Muscle layer of duodenum (tissue), 2 donors: ENCODE results near the gene CBS.
"Not testable (repeated sequence)": the region's sequence is repeated elsewhere in the genome, so short reads cannot be mapped to it uniquely, and the experiment has no call there.

Experiments
- H3K27ac ChIP-seq: one replicate; pipeline ENCODE4 v1.7.0; 2013; ENCODE audit warnings: mild to moderate bottlenecking, low read length
- H3K27me3 ChIP-seq: one replicate; pipeline ENCODE4 v1.7.0; 2013; ENCODE audit warnings: low read depth, mild to moderate bottlenecking, control low read depth, low read length
- H3K36me3 ChIP-seq, 2 donors: one replicate each; pipeline ENCODE4 v1.7.0; 2013; ENCODE audit warnings: low read length in 2 of 2, control low read depth in 1 of 2, mild to moderate bottlenecking in 1 of 2; ENCODE audit not compliant: insufficient read depth in 2 of 2, control insufficient read depth in 1 of 2
- H3K4me1 ChIP-seq, 2 donors: one replicate each; pipeline ENCODE4 v1.7.0; 2013; ENCODE audit warnings: low read length in 2 of 2, mild to moderate bottlenecking in 2 of 2, control low read depth in 1 of 2, moderate library complexity in 1 of 2; ENCODE audit not compliant: insufficient read depth in 2 of 2, control insufficient read depth in 1 of 2
- H3K4me3 ChIP-seq, 2 donors: one replicate each; pipeline ENCODE4 v1.7.0; 2013; ENCODE audit warnings: low read length in 2 of 2, low read depth in 1 of 2, mild to moderate bottlenecking in 1 of 2
- H3K9me3 ChIP-seq, 2 donors: one replicate each; pipeline ENCODE4 v1.7.0; 2013; ENCODE audit warnings: low read length in 2 of 2, control low read depth in 1 of 2, mild to moderate bottlenecking in 1 of 2; ENCODE audit not compliant: control insufficient read depth in 1 of 2
- donor health status: healthy.

The CBS gene

GRCh38 chr21:43036889-43037288, 38.7 kb downstream of the CBS start:
- H3K27me3 ChIP-seq, H3K4me3 ChIP-seq, H3K4me1 ChIP-seq, H3K27ac ChIP-seq, H3K9me3 ChIP-seq, H3K36me3 ChIP-seq: not testable (repeated sequence)

DNA sequence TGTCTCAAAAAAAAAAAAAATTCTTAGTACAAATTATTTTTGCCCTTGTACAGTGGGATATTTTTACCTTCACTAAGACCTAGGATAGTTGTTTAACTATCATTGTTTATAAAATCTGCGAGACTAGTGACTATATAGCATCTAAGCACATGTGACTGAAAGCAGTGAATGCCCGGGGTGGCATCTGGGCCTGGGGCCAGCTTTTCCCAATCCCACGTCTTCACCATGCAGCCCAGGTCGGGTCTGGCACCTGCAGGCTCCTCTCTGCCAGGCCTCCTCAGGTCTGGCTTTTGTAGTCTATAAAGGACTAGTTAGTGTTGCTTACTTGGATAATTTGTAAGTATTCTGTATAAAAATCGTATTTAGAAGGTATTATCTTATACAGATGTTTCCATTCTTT, 40.8 kb downstream of the CBS start:
- Histone ChIP-seq H3K36me3 (peaks cover 0 to 18% of the 10 kb centered on the region in 2 donors), H3K27me3 (no peaks in the 10 kb centered on the region), H3K4me3 (no peak overlapping the region), H3K4me1 (no peaks in the 10 kb centered on the region), H3K9me3 (no peaks in the 10 kb centered on the region), H3K27ac (no peak overlapping the region)

DNA sequence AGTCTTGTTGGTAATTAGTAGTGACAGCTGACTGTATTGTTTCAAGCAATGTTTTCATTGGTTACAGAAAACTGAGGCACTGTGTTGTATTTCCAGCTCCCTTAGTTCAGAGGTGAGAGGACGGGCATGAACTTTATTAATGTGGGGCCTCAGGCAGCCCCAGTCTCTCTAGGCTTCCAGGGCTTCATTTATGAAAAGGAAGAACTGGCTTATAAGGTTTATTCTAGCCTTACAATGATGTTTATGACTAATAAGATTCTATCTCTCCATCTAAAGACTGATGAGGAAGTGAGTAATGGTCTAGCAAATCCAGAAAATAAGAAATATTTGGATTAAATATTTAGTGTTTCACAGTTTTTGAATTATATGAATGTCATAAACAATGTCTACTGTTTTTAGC, 41.5 kb downstream of the CBS start:
- H3K36me3 ChIP-seq: peaks cover 0 to 26% of the 10 kb centered on the region in 2 donors
- no peak overlapping the region for H3K4me3 ChIP-seq
- no peaks in the 10 kb centered on the region for H3K27me3 ChIP-seq
- no peak overlapping the region for H3K27ac ChIP-seq
- H3K4me1 ChIP-seq: no peaks in the 10 kb centered on the region
- no peaks in the 10 kb centered on the region for H3K9me3 ChIP-seq

DNA sequence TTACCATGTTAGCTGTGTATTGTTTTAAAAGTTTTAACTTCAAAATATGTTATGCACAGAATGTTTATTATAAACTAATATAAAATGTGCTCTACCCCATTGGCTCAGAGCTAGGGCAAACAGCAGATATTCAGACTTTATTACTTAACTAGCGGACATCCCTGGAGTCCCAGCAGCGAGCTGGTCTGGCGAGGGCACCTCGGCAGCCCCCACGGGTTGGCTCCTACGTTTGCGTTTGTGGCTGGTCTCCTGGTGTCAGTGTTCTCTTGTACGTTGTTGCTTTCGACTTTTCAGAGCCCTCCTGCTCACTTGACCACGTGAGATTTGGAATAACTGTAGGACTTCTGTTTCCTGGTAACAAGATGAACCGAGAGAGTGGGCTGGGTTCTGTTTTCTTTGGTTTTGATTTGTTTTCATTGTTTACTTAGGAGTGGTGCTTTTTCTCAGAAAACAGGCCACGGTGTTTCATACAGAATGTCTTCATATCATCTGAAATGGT, 44.5 kb downstream of the CBS start:
- Histone ChIP-seq H3K36me3 (peaks cover 4 to 39% of the 10 kb centered on the region in 2 donors), H3K4me3 (no peak overlapping the region), H3K27me3 (no peaks in the 10 kb centered on the region), H3K27ac (no peak overlapping the region), H3K9me3 (no peaks in the 10 kb centered on the region), H3K4me1 (no peaks in the 10 kb centered on the region)

- Histone ChIP-seq H3K4me1 (no peaks in the 10 kb centered on the region), H3K4me3 (no peak overlapping the region), H3K9me3 (no peaks in the 10 kb centered on the region), H3K27ac (no peak overlapping the region), H3K27me3 (no peaks in the 10 kb centered on the region), H3K36me3 (peaks cover 11 to 47% of the 10 kb centered on the region in 2 donors)
These were observed 45.9 kb downstream of the CBS start for GRCh38 chr21:43029785-43030184.

DNA sequence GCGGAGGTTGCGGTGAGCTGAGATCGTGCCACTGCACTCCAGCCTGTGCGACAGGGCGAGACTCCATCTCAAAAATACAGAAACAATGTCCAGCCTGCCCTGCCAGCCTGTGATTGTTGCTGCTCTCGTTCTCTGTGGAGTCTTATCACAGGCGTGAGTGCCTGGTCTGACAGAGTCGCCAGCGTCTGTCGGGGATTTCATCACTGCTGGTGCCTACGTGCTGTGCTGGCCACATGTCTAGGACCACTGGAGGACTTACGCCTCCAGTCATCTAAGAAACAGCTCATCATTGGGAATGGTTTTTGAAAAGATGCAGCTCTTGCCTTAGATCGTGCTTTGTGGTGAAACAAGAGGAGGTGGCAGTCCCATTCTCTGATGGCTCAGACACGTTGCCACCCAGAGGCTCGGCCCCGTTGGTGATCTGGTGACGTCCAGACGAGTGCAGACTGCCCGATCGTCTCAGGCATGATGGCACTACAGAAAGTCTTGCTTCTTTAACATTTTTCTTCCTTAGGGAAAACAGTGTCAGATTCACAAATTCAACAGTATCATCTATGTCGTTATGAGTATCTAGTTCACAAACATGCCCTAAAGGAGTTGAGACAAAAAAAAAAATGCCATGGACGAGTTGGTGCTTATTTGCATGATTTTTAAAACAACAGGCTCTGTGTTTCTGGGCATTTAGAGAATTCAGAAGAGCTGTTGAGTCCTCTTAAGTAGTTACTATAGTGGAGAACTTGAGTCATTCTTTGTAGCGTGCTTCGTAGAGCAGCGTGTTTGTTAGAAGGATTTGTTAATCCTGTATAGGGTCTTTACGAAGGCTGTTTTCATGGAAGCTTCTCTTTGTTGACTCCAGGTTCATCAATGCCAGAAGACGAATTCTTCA, 47.5 kb downstream of the CBS start:
- H3K4me1 ChIP-seq: no peaks in the 10 kb centered on the region
- H3K36me3 ChIP-seq: peaks cover 14 to 51% of the 10 kb centered on the region in 2 donors
- H3K27ac ChIP-seq: no peak overlapping the region
- H3K9me3 ChIP-seq: no peaks in the 10 kb centered on the region
- H3K4me3 ChIP-seq: no peak overlapping the region
- no peaks in the 10 kb centered on the region for H3K27me3 ChIP-seq

- H3K4me1 ChIP-seq: no peaks in the 10 kb centered on the region
- peaks cover 32 to 65% of the 10 kb centered on the region in 2 donors for H3K36me3 ChIP-seq
- no peak overlapping the region for H3K4me3 ChIP-seq
- no peaks in the 10 kb centered on the region for H3K9me3 ChIP-seq
- no peaks in the 10 kb centered on the region for H3K27me3 ChIP-seq
- no peak overlapping the region for H3K27ac ChIP-seq
These were observed 49.9 kb downstream of the CBS start for GRCh38 chr21:43025636-43026180.

- H3K36me3 ChIP-seq: peaks cover 37 to 60% of the 10 kb centered on the region in 2 donors
- no peaks in the 10 kb centered on the region for H3K4me1 ChIP-seq
- no peak overlapping the region for H3K4me3 ChIP-seq
- no peaks in the 10 kb centered on the region for H3K27me3 ChIP-seq
- H3K9me3 ChIP-seq: no peaks in the 10 kb centered on the region
- no peak overlapping the region for H3K27ac ChIP-seq
These were observed 51.0 kb downstream of the CBS start for GRCh38 chr21:43024439-43025136.

DNA sequence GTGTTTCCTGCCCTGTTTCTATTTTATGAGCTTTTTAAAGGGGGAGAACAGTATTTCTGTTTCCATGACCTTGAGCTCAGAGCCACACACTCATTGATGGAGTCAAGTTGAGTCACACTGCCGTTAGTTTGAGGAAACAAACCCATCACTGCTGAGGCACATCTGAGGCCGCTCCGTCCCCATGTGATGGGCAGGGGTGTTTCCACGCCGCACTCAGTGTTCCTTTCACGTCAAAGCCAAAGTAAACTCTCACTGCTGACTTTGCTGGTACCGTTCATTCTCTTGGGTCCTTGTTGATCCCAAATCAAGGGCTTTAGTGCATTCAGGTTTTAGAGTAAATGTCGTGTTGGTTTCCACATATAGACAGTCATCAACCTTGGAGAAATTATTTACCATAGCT, 52.5 kb downstream of the CBS start:
- H3K36me3 ChIP-seq: peaks cover 37 to 48% of the 10 kb centered on the region in 2 donors
- no peak overlapping the region for H3K27ac ChIP-seq
- no peaks in the 10 kb centered on the region for H3K27me3 ChIP-seq
- no peaks in the 10 kb centered on the region for H3K9me3 ChIP-seq
- H3K4me1 ChIP-seq: no peaks in the 10 kb centered on the region
- no peak overlapping the region for H3K4me3 ChIP-seq

GRCh38 chr21:43021756-43022600, 53.7 kb downstream of the CBS start:
- H3K4me3 ChIP-seq: no peak overlapping the region
- no peak overlapping the region for H3K27ac ChIP-seq
- H3K36me3 ChIP-seq: peaks cover 44 to 49% of the 10 kb centered on the region in 2 donors
- no peaks in the 10 kb centered on the region for H3K4me1 ChIP-seq
- no peaks in the 10 kb centered on the region for H3K9me3 ChIP-seq
- H3K27me3 ChIP-seq: no peaks in the 10 kb centered on the region

DNA sequence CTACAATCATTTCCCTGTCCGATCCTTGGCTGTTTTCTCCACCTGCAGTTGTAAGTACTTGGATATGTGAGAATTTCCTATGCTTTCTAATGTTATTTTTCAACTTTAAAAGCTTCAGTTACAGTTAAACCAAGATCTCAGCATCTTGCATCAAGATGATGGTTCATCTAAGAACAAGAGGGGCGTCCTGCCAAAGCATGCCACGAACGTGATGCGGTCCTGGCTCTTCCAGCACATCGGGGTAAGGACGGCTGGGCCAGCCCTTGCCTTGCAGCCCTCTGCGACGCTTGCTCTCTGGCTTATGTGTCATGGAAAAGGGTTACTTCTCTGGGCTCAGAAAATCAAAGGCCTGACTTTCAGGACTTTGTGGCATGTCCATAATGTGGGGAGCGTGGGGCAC, 54.4 kb downstream of the CBS start:
- Histone ChIP-seq H3K27ac (no peak overlapping the region), H3K36me3 (peaks cover 51 to 57% of the 10 kb centered on the region in 2 donors), H3K4me1 (no peaks in the 10 kb centered on the region), H3K27me3 (no peaks in the 10 kb centered on the region), H3K4me3 (no peak overlapping the region), H3K9me3 (no peaks in the 10 kb centered on the region)
